BLaER1 treated with 17β-estradiol and CSF1 and Interleukin-3, amounts not matched to agents 10 nM and 100 nM (cell line): ENCODE results near the gene FAAP24.
"Not testable (repeated sequence)": the region's sequence is repeated elsewhere in the genome, so short reads cannot be mapped to it uniquely, and the experiment has no call there.

Experiments used
- H3K27ac ChIP-seq, 11 experiments: shearing (Covaris generic); formaldehyde crosslinking; 2 replicates each; pipeline ENCODE4 v1.8.1; 2022
- H3K27me3 ChIP-seq, 11 experiments: shearing (Covaris generic); formaldehyde crosslinking; 2 replicates each; pipeline ENCODE4 v1.8.1; 2022
- H3K36me3 ChIP-seq, 11 experiments: shearing (Covaris generic); formaldehyde crosslinking; 2 replicates each; pipeline ENCODE4 v1.8.1; 2022
- H3K4me1 ChIP-seq, 10 experiments: shearing (Covaris generic); formaldehyde crosslinking; 2 replicates each; pipeline ENCODE4 v1.8.1; 2022
- H3K4me2 ChIP-seq, 11 experiments: shearing (Covaris generic); formaldehyde crosslinking; 2 replicates each; pipeline ENCODE4 v1.8.1; 2022
- H3K4me3 ChIP-seq, 10 experiments: shearing (Covaris generic); formaldehyde crosslinking; 2 replicates each; pipeline ENCODE4 v1.8.1; 2022
- H3K9ac ChIP-seq, 11 experiments: shearing (Covaris generic); formaldehyde crosslinking; 2 replicates each; pipeline ENCODE4 v1.8.1; 2022
- H3K9me3 ChIP-seq, 11 experiments: shearing (Covaris generic); formaldehyde crosslinking; replicated peaks in 1 of 11; 2 replicates each; pipeline ENCODE4 v1.8.1; 2022
- H4K20me1 ChIP-seq, 11 experiments: shearing (Covaris generic); formaldehyde crosslinking; 2 replicates each; pipeline ENCODE4 v1.8.1; 2022
- Cebpa-rat ChIP-seq, 11 experiments: shearing (Covaris generic); IDR thresholded peaks; 2 replicates each; pipeline ENCODE4 v1.8.1; 2022

FAAP24 gene

DNA sequence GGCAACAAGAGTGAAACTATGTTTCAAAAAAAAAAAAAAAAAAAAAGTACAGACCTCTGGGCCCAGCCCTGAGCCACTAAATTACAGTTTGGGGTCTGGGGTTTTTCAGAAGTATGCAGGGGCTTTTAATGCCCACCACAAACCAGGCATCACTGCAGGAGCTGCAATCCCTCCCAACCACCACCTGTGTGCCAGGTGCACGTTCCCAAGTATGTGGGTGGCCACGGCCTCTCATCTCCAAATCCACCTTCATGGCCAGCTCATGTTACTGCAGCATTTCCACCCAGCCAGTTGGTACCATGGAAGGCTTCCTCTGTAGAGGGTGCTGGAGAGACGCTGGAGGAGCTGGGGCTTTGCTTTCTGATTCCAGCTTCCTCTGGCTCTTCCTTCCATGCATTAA lies 26.8 kb upstream of the FAAP24 start:
- Histone ChIP-seq H3K4me1 (no peaks in the 10 kb centered on the region), H3K27me3 (no peaks in the 10 kb centered on the region), H3K4me2 (no peak overlapping the region), H3K9ac (no peak overlapping the region), H3K27ac (no peak overlapping the region), H3K36me3 (peaks cover 53 to 98% (median 74%) of the 10 kb centered on the region in 11 experiments), H3K9me3 (0 out of 22 replicates have a peak, but pooled peaks cover 0 to 7% (median 0%) of the 10 kb centered on the region in 11 experiments), H3K4me3 (no peak overlapping the region), H4K20me1 (no peaks in the 10 kb centered on the region)
- no peak for TF ChIP-seq Cebpa-rat (IDR thresholded peaks at IDR 0.05)

DNA sequence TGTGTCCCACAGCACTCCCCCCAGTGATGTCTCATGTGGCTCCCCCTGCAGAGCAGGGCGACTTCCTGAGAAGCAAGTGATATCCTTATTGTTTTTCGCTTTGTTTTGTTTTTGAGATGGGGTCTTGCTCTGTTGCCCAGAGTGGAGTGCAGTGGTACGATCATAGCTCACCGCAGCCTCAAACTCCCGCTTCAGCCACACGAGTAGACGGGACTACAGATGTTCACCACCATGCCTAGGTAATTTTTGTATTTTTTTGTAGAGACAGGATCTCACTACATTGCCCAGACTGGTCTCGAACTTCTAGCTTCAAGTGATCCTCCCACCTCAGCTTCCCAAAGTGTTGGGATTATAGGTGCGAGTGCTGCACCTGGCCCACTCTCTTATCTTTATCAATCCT lies 5.3 kb upstream of the FAAP24 start:
- Histone ChIP-seq H3K4me1 (peaks cover 9 to 18% (median 13%) of the 10 kb centered on the region in 10 experiments), H3K9me3 (no peaks in the 10 kb centered on the region), H3K27me3 (no peaks in the 10 kb centered on the region), H3K9ac (no peak overlapping the region), H3K4me2 (no peak overlapping the region), H4K20me1 (peaks cover 0 to 26% (median 0%) of the 10 kb centered on the region in 11 experiments; a peak in 7 of 22 replicates), H3K4me3 (no peak overlapping the region), H3K36me3 (peaks cover 42 to 67% (median 50%) of the 10 kb centered on the region in 11 experiments), H3K27ac (no peak overlapping the region)
- TF ChIP-seq Cebpa-rat (IDR thresholded peaks at IDR 0.05) = no peak

DNA sequence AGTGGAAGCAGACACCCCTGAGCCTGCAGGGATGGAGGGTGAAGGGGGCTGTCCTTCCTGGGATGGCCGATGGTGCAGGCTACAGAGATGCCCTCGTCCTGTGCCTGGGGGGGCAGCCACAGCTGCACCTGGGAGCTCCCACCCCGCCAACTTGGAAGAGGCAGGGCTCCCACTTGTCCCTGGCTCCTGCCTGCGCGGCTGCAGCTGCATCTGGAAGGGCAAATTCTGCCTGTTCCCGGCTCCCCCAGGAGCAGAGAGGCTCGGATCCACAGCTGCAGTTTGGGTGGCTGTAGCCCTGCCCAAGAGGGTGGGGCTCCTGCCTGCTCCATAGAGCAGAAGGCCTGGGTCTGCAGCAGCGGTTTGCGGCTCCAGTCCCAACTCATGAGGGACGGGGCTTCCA lies 2.5 kb upstream of the FAAP24 start:
- no peak for TF ChIP-seq Cebpa-rat (IDR thresholded peaks at IDR 0.05)
- H3K9ac ChIP-seq = 0 out of 22 replicates have a peak overlapping the region, but pooled peaks of 3 of the 11 experiments have one; percentile 7 to 37 (median 13)

DNA sequence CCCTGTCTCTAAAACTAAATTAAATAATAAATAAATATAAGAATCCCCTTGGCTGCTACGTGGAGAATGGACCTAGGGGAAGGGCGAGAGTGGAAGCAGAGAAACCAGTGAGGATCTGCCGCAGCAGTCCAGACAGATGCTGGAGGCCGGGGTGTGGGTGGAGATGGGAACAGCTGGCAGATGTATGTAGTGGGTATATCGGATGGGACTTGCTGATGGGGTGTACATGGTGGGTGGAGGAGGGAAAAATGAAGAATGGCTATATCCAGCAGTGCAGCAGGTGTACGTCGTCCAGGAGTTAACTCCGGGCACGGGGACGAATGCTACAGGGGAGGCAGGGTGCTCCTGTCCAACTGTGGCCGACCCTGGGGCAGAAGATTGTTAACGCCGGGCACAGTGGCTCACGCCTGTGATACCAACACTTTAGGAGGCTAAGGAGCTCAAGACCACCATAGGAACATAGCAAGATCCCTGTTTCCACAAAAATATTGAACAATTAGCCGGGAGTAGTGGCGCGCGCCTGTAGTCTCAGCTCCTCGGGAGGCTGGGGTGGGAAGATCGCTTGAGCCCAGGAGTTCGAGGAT lies 938 bp upstream of the FAAP24 start:
- peak overlapping the region in 10 of 11 experiments; percentile 15 to 79 (median 46); a peak in 16 of 22 replicates for H3K27ac ChIP-seq
- H3K4me3 ChIP-seq = peak overlapping the region; percentile 64 to 88 (median 79)
- H3K27me3 ChIP-seq = no peaks in the 10 kb centered on the region
- peaks cover 9 to 30% (median 21%) of the 10 kb centered on the region in 10 experiments for H3K4me1 ChIP-seq
- H3K9ac ChIP-seq = peak overlapping the region; percentile 74 to 87 (median 82)
- no peak for TF ChIP-seq Cebpa-rat (IDR thresholded peaks at IDR 0.05)
- peaks cover 4 to 27% (median 14%) of the 10 kb centered on the region in 11 experiments; a peak in 19 of 22 replicates for H3K36me3 ChIP-seq
- no peaks in the 10 kb centered on the region for H3K9me3 ChIP-seq
- peaks cover 0 to 22% (median 0%) of the 10 kb centered on the region in 11 experiments; a peak in 7 of 22 replicates for H4K20me1 ChIP-seq
- H3K4me2 ChIP-seq = peak overlapping the region; percentile 88 to 99 (median 96)

More for the DNA sequence above, 2.5 kb upstream of the FAAP24 start:
- peaks cover 0 to 26% (median 0%) of the 10 kb centered on the region in 11 experiments; a peak in 7 of 22 replicates for H4K20me1 ChIP-seq
- no peak overlapping the region for H3K27ac ChIP-seq
- no peak overlapping the region for H3K4me2 ChIP-seq
- H3K36me3 ChIP-seq = peaks cover 18 to 40% (median 26%) of the 10 kb centered on the region in 11 experiments; a peak in 21 of 22 replicates
- H3K4me3 ChIP-seq = no peak overlapping the region
- no peaks in the 10 kb centered on the region for H3K27me3 ChIP-seq
- no peaks in the 10 kb centered on the region for H3K9me3 ChIP-seq
- peaks cover 9 to 30% (median 21%) of the 10 kb centered on the region in 10 experiments for H3K4me1 ChIP-seq

DNA sequence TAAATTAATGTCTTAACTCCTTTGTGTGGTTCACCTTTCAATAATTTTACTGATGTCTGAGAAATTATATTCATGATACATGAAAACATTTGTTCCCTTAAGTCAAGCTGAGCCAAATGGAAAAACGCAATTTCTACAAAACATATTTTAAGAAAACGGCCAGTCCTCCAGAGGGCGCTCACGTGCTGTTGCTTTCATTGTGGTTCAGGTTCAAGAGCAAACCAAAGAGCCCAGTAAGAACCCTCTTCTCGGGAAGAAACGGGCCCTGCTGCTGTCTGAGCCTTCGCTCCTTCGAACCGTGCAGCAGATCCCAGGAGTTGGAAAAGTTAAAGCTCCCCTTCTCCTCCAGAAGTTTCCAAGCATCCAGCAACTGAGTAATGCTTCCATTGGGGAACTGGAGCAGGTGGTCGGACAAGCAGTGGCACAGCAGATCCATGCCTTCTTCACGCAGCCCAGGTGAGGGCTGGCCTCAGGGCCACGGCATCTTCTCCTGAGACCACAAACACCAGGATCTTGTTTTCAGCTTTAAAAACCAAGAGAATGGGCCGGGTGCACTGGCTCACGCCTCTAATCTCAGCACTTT lies 4.3 kb downstream of the FAAP24 start:
- H3K4me3 ChIP-seq = no peak overlapping the region
- no peak overlapping the region for H3K9ac ChIP-seq
- H4K20me1 ChIP-seq = peaks cover 0 to 1% (median 0%) of the 10 kb centered on the region in 11 experiments; a peak in 1 of 22 replicates
- peaks cover 7 to 27% (median 15%) of the 10 kb centered on the region in 10 experiments; a peak in 19 of 20 replicates for H3K4me1 ChIP-seq
- no peak for TF ChIP-seq Cebpa-rat (IDR thresholded peaks at IDR 0.05)
- peaks cover 0 to 19% (median 10%) of the 10 kb centered on the region in 11 experiments; a peak in 10 of 22 replicates for H3K36me3 ChIP-seq
- H3K27ac ChIP-seq = no peak overlapping the region
- H3K27me3 ChIP-seq = no peaks in the 10 kb centered on the region
- no peak overlapping the region for H3K4me2 ChIP-seq
- no peaks in the 10 kb centered on the region for H3K9me3 ChIP-seq

DNA sequence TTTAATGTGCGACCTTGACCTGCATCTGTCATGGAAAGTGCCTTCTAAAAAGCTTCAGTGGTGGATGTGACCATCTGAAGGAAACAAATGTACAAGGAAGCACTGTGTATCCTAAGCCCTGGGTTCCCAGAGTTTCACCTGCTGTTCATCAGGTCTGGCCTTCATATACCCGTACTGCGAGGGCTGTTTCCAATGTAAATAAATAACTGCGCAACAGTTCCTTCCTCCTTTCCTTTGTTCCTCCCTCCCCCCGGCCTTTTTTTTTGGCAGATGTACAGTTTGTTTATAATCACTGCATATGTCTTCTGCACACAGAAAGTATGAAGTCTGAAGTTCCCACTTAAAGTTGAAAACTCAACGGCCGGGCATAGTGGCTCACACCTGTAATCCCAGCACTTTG lies 5.2 kb downstream of the FAAP24 start:
- Histone ChIP-seq H3K36me3 (peaks cover 0 to 19% (median 10%) of the 10 kb centered on the region in 11 experiments; a peak in 10 of 22 replicates), H3K4me3 (no peak overlapping the region), H3K4me2 (no peak overlapping the region; a peak in 1 of 22 replicates), H3K9me3 (no peaks in the 10 kb centered on the region), H3K4me1 (peaks cover 6 to 26% (median 14%) of the 10 kb centered on the region in 10 experiments; a peak in 16 of 20 replicates), H4K20me1 (no peaks in the 10 kb centered on the region), H3K27ac (no peak overlapping the region), H3K27me3 (no peaks in the 10 kb centered on the region), H3K9ac (no peak overlapping the region; a peak in 2 of 22 replicates)
- no peak for TF ChIP-seq Cebpa-rat (IDR thresholded peaks at IDR 0.05)

DNA sequence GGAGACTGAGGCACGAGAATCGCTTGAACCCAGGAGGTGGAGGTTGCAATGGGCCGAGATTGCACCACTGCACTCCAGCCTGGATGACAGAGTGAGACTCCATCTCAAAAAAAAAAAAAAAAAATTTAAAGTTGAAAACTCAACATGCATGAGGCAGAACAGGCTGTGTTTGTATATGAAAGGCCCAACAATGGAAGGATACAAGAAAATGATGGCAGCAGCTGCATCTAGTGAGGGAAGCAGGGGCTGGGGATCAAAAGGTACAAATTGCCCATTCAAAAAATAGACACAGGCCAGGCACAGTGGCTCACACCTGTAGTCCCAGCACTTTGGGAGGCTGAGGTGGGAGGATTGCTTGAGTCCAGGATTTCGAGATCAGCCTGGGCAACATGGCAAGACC lies 5.8 kb downstream of the FAAP24 start:
- peaks cover under 1 to 26% (median 11%) of the 10 kb centered on the region in 10 experiments; a peak in 14 of 20 replicates for H3K4me1 ChIP-seq
- 0 out of 22 replicates have a peak overlapping the region, but pooled peaks of 1 of the 11 experiments have one; percentile 7 for H3K9ac ChIP-seq
- not testable (repeated sequence) for H3K9me3 ChIP-seq, H3K27ac ChIP-seq, H4K20me1 ChIP-seq, H3K4me2 ChIP-seq, H3K27me3 ChIP-seq, H3K4me3 ChIP-seq
- peaks cover 0 to 19% (median 10%) of the 10 kb centered on the region in 11 experiments; a peak in 10 of 22 replicates for H3K36me3 ChIP-seq

DNA sequence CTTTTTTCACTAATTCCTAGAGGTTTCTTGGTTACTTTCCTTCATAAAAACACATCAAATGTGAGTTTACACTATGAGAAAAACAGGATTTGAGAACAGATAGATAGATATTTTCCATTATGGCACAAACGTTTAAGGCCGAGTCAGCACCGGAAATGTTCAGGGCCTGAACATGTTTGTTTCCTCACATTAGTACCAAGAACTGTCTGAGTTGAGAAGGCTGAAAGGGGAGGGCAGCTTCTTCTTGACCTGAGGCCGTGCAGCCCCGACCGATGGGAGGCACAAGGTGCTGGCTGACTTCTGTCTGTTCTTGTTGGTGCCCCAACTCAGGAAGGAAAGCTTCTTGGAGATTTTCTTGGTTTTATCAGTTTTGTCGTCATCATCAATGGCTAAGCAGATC lies 7.8 kb downstream of the FAAP24 start:
- not testable (repeated sequence) for H4K20me1 ChIP-seq, H3K4me2 ChIP-seq, H3K9ac ChIP-seq, H3K4me3 ChIP-seq, H3K27ac ChIP-seq, H3K27me3 ChIP-seq, H3K9me3 ChIP-seq
- peaks cover 0 to 19% (median 10%) of the 10 kb centered on the region in 10 experiments; a peak in 10 of 20 replicates for H3K4me1 ChIP-seq
- H3K36me3 ChIP-seq = peaks cover 0 to 19% (median 10%) of the 10 kb centered on the region in 11 experiments; a peak in 10 of 22 replicates

DNA sequence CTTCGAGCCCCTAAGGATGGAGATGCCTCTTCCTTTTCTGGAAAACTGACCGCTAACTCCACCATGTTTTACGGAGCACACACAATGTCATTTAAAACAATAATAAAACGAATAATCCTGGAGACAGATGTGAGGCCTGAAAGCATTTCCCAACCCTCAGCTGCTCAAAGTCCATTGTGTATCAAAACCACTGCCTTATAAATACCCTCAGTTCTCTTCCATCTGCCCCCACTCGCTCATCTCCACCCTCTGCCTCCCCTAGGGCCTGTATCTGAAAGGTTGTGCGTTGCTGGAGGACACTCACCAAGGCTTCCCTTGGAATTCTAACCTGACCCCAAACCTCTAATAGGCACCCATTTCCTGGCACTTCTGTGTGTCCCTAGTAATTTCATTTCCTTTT lies 10.4 kb downstream of the FAAP24 start:
- not testable (repeated sequence) for H4K20me1 ChIP-seq, H3K9me3 ChIP-seq, H3K9ac ChIP-seq, H3K36me3 ChIP-seq, H3K4me2 ChIP-seq, H3K27ac ChIP-seq, H3K27me3 ChIP-seq, H3K4me3 ChIP-seq
- H3K4me1 ChIP-seq = peaks cover 0 to 14% (median 7%) of the 10 kb centered on the region in 10 experiments; a peak in 10 of 20 replicates

DNA sequence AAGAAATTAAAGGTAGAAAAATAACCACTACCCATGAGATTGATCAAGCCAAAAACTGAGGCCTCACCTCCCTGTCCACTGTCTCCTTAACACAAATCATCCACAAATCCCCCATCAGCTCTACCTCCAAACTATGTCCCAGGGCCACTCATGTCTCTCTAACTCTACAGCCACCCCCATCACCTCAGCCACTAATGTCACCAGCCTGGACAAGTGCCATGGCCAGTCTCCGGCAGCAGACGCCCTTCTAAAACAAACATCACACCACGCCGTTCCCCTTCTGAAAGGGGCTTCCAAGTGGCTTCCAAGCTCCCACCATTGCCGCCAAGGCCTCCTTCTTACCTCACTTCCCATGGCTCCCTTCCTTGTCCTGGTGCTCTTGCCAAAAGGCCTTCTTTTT lies 16.2 kb downstream of the FAAP24 start:
- not testable (repeated sequence) for H3K9ac ChIP-seq, H3K27ac ChIP-seq, H3K4me3 ChIP-seq, H3K9me3 ChIP-seq, H3K4me2 ChIP-seq, H3K27me3 ChIP-seq, H3K36me3 ChIP-seq, H4K20me1 ChIP-seq
- peaks cover 5 to 11% (median 9%) of the 10 kb centered on the region in 10 experiments; a peak in 18 of 20 replicates for H3K4me1 ChIP-seq
